C4-2B (cell line): Measurements from ENCODE around the gene FGD4.

Experiments used
- H3K27ac ChIP-seq: fragments of 450-650 bp; 2 replicates; pipeline ENCODE4 v1.5.1; 2017
- ZFX ChIP-seq: fragments of 450-650 bp; IDR thresholded peaks from 2 replicates; pipeline ENCODE4 v1.6.1; 2017
- TF ChIP-seq, protein P1 (sequence below): fragments of 450-650 bp; conservative IDR thresholded peaks from 2 replicates; pipeline ENCODE4 v1.5.1; 2017; ENCODE audit warnings: mild to moderate bottlenecking

FGD4 gene

DNA sequence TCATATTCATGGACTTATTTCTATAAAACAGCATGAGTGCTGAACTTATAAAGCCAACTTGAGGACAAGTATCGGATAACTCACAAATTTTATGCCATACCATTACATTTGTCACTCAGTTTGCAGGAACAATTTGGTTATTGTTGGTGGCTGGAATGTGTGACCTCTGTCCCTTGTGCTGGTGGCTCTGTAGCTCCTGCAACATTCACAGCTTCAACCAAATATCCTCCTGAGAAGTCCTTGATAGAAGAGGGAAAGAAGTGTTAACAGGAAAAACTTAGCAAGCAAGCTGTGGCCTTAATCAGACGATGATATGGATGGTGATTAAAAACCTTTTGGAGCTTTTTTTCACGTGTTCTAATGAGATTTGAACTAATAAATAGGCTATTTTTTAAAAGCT is 218.8 kb downstream of the FGD4 start:
- no peak overlapping the region for H3K27ac ChIP-seq
- TF ChIP-seq, protein P1, sequence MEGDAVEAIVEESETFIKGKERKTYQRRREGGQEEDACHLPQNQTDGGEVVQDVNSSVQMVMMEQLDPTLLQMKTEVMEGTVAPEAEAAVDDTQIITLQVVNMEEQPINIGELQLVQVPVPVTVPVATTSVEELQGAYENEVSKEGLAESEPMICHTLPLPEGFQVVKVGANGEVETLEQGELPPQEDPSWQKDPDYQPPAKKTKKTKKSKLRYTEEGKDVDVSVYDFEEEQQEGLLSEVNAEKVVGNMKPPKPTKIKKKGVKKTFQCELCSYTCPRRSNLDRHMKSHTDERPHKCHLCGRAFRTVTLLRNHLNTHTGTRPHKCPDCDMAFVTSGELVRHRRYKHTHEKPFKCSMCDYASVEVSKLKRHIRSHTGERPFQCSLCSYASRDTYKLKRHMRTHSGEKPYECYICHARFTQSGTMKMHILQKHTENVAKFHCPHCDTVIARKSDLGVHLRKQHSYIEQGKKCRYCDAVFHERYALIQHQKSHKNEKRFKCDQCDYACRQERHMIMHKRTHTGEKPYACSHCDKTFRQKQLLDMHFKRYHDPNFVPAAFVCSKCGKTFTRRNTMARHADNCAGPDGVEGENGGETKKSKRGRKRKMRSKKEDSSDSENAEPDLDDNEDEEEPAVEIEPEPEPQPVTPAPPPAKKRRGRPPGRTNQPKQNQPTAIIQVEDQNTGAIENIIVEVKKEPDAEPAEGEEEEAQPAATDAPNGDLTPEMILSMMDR: no peak
- no peak for TF ChIP-seq ZFX

DNA sequence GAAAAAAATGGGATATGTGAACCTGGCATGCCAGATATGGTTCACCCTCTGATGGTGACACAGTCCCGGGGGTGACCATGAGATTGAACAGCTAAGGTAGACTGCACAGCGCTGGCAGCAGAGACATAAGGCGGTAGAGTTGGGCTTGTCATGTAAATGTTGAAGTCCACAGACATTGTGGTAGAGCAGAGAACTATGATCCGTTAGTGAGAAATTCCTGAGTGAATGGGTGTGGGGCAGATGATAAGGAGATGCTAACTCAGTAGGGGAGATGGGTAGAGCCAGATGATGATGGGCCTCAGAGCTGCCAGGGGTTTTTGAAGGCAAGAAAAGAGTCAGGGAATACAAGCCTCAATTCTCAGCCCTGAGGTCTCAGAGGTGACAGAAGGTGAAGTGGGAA is 228.6 kb downstream of the FGD4 start:
- H3K27ac ChIP-seq: no peak overlapping the region
- TF ChIP-seq, protein P1: no peak
- no peak for TF ChIP-seq ZFX

DNA sequence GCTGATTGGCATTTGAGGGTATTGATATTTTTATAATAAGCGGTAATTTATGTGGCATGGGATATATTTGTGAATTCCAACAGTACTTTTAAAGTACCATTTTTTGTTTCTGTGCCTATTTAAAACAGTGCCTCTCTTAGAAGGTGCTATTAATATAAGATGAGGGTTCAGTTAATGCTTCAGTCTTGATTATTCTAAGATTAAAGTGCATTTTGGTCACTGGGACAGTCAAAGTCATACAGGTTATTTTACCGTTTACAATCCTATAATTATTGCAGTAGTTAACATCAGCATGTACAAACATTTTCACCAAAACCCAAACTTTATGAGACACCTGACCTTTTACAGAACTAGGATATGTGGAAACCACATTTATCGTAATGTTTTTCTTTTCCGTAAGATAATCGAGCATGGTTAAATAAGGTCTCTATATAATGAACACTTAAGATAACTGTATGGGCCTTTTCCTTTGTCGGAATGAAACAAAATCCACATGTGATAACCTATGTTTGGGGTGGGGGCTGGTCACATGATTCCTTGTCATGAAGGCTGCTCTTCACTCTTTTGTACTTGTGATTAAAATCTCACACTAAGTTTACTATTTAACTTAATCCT is 242.0 kb downstream of the FGD4 start:
- no peak overlapping the region for H3K27ac ChIP-seq
- no peak for TF ChIP-seq ZFX
- TF ChIP-seq, protein P1: no peak

GRCh38 chr12:32644431-32644830 is 245.1 kb downstream of the FGD4 start:
- TF ChIP-seq ZFX: no peak
- H3K27ac ChIP-seq: no peak overlapping the region

- no peak overlapping the region for H3K27ac ChIP-seq
- TF ChIP-seq ZFX: no peak
- TF ChIP-seq, protein P1: no peak
Measured at GRCh38 chr12:32647275-32647674, 247.9 kb downstream of the FGD4 start.

GRCh38 chr12:32650508-32650907 is 251.2 kb downstream of the FGD4 start:
- H3K27ac ChIP-seq: no peak overlapping the region
- TF ChIP-seq, protein P1: no peak
- TF ChIP-seq ZFX: no peak

DNA sequence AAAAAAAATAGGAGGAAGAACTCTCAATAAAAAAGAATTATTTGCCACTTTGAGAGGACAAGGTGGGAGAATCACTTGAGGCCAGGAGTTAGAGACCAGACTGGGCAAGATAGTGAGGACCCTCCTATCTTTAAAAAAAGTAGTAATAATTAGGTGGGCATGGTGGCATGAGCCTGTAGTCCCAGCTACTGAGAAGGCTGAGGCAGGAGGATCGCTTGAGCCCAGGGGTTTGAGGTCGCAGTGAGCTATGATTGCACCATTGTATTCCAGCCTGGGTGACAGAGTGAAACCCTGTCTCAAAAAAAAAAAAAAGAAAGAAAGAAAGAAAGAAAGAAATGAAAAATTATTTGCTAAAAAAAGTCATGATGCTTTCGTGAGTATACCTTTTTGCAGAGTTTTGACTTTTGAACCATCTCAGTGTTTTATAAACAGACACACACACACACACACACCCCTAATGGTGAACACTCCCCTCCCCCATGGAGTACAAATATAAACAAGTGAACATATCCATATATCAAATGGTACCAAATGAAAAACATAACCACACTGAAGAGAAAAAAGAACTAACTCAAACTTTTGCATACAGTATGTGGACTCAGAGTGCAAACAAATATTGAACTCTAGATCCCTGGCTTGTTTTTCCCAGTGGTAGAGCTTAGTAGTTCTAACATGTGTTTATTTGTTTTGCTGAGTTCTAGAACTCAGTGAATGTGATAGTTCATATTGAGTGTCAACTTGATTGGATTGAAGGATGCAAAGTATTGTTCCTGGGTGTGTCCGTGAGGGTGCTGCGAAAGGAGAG is 252.0 kb downstream of the FGD4 start:
- no peak overlapping the region for H3K27ac ChIP-seq
- no peak for TF ChIP-seq ZFX
- TF ChIP-seq, protein P1: no peak

DNA sequence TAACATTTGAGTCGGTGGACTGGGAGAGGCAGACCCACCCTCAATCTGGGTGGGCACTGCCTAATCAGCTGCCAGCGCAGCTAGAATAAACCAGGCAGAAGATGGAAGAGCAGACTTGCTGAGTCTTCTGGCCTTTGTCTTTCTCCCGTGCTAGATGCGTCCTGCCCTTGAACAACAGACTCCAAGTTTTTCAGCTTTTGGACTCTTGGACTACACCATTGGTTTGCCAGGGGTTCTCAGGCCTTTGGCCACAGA is 252.5 kb downstream of the FGD4 start:
- no peak for TF ChIP-seq ZFX
- TF ChIP-seq, protein P1: no peak
- no peak overlapping the region for H3K27ac ChIP-seq
